ENCODE data around the gene MEN1.
A peak's percentile ranks its signal among the peaks of the same experiment; 100 is the strongest.

MEN1 gene

DNA sequence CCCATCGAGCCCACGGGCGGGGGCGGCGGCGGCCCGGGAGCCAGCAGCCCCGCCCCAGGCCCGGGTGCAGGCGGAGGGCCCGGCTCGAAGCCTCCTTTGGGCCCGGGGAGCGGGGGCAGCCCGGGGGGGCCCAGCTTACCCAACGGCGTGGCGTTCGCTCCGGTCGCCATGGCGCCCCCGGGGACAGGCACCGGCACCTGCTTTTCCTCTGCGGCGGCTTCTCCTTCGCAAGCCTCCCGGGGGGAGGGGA, 32.2 kb downstream of the MEN1 start:
- DNase-seq, result no peak

DNA sequence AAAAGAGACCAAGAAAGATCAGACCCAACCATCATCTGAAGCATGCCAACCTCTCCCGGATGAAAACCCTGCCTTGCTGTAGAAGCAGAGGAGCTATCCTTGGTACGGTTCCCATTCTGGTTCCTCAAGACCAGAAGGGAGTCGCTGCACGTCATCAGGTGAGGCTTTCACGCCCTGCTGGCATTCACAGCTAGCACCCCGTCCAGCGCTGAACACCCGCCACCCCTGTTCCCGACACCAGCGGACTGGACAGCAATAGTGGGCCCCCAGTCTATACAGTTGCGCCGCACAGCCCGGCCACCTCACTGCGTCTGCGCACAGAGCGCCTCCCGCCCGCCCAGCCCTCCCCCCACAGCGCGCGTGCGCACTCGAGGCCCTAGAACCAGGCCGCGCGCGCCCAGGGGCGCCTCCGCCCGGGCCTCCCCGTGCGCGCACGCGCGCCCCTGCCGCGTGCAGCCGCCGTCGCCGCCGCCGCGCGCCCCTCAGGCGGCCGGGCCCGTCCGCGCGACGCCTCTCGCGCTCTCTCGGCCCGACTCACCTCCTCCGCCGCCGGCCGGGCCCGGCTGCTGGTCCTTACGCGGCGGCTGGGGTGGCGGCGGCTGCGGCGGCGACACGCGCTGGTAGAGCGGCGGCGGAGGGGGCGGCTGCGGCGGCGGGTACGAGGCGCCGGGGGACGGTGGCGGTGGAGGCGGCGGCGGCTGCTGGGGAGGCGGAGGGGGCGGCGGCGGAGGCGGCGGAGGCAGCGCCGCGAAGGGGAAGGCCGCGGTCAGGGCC, 32.7 kb downstream of the MEN1 start:
- DNase-seq, result peak; percentile 73 to 85

DNA sequence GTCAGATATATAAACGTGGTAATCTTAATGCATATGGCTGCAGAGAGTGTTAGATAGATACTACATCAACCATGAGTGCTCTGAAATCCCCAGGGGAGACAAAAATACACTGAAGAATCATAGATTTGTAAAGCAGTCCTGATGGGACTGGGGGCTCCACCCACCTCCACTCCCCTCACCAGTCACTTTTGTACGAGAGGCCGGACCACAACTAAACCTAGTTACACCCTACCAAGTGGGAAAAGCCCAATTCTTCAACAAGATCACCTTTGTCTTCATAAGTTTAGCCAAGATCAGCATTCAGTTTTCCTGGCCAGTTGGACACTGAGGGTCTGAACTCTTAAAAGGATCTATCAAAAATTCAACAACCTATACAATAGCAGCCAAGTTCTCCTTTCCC, 33.5 kb downstream of the MEN1 start:
- DNase-seq, result no peak

DNA sequence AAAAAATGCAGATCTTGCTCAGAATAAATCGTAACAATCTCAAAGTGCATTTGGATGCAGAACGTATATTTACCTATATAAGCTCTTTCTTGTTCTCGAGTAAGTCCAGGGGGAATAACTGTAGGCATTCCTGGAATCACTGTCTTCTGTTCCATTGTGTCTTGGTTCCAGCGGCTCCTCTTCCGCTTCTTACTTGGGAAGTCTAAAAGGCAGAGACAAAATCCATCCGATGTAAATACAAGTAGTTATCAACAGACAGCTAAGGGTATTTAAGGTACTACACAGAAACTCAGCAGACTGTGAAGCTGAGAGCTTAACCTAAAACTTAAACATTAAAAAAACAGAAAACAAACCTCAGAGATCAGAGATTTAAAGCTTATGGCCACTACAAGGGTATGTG, 33.9 kb downstream of the MEN1 start:
- no peak for DNase-seq

DNA sequence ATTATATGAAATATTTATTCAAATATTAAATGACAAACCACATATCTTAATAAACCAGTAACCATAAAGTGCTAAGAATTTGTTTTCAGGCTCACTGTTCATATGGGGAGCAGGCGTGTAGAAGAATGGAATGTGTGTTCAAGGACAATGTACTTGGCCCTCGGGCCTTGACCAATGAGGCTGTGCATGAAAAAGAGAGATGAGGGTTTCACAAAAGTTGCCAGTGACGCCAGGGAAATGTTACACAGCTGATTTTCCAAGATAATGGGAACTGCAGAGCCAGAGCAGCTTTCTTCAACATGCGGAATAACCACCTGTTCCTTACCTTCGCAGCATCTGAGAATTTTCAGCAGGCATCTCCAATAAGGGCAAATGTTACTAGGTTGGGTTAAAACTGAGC, 36.2 kb downstream of the MEN1 start:
- DNase-seq, result no peak

DNA sequence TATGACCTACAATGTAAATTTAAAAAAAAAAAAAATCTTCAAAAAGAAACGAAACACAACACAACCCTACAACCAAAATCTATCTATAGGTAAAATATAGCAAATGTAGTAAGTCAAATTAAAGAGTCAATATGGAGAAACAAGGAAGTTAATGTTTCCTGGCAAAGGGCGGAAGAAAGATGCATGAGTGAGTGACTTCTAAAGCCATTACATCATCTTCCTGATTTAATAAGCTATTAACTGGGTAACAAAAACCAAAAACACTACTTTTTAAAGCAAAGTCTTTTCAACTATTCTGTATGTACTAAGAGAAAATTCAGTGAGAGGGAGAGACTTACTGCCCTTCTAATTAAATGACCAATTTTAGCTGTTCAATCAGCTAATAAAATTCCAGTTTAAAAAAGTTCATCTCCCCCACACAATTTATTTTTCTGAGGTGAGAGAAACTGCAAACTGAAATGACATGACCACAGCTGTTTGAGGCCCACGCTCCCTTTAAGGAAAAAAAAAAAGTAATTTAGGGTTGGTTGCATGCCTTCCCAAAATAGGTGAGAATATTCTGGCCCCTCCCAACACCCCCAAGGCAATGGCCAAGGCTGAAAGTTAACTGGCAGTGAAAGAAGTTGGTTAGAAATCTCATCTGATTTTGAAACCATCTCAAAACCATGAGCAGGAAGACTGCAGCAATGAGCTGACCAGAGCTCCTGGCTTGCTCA, 37.9 kb downstream of the MEN1 start:
- no peak for DNase-seq

DNA sequence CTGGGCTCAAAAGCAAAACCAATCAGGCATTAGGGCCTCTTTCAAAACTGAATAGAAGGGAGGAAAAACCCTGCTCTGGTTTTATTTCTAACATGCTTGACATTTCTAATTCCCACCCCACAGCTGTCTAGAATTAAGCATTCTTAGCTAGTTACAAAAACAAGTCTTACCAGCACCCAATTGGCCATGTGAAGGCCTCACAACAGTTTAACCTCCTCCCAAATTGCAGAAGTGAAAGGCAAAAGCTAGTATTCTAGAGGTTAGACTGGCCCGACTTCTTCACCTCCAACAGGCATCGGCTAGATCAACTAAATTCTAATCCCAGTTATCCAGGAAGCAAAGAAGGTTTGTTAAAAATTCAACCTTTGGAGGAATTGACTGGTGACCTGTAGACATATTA, 38.5 kb downstream of the MEN1 start:
- no peak for DNase-seq

DNA sequence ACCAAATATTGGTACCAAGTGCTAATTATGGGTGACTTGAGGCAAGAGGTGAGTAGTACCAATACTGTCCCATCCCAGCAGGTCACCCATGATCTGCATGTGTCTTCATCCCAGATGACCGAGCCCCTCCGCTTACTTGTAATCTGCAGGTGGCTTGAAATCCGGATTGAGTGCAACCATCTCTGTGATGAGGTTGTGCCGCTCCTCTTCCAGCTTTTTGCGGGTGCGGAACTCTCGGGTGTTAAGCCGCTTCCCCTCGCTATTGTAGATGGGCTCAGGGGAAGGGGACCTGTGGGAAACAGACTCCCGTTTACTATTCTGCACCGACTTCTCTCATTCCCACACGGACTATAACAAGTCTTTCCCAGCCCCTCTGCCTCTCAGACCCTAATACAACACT, 40.2 kb downstream of the MEN1 start:
- DNase-seq, result no peak

DNA sequence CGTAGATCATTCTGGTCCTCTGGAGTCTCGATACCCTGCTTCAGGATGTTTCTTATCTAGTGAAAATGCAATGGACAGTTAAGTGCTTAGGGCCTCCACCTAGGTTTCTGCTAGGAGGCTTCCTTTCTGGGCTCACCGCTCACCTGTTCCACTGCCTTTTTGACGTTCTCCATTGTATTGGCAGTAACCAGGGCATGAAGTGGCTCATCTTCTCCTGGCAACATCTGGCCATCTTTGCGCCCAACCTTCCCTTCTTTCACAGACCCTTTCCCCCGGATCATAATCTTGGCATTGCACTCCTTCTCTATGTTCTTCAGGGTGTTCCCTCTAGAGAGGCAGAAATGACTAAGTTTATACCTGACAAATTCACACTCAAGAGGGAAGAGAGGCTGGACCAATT, 41.1 kb downstream of the MEN1 start:
- no peak for DNase-seq

DNA sequence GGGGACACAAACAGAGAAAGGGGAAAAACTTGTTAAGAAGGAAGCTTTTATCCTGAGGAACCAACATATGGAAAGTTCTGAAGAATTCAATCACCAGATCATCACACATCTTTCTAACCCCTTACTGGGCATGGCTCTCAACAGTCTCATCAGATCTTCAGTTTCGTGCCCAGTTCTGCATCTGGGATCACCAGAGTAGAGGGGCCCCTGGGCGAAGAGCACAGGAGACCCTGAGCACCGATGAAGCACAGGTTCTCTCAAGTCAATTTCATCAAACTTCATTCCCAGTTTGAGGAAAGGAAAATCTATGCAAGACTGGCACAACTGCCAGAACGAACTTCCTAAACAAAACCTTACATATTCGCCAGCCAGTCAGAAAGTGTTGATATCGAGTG, 42.1 kb downstream of the MEN1 start:
- no peak for DNase-seq

DNA sequence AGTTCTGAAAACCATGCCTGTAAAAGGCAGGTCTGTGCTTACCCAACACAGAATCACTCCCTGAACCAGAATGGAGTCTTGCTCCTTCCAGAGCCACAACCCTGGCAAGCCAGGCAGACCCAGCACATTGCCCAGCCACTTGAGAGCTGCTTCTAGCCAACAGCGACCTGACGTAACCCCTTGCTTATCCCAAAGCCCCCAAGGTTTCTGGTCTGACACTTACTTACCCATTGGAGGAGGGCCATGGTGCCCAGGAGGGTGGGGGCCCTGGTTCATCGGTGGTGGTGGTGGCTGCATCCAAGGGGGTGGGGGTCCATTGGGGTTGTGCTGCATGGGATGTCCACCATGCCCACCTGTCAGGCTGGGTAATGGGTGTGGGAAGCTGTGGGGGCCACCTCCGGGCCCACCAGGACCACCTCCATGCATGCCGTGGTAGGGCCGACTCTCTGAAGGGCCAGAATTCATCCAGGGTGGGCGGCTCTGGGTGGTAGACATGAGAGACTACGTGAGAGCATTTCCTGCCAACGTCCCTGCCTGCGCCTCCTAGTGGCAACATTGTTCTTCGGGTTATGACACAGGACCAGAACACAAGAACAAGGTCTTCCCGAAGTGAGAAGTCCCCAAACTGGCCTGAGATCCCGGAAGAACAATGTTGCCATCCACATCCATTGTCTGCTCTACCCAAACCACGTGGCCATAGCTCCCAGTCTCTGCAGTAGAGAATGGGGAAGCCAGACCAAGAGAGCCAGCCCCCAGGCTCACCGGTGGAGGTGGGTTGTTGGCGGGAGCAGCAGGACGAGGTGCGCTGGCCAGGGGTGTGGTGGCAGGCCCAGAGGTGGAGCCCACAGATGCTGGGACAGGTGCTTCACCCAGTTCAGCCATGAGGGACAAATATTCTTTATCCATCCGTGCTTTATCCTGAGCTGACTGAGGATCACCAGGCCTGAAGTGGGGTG, 42.7 kb downstream of the MEN1 start:
- peak; percentile 60 to 72 for DNase-seq

DNA sequence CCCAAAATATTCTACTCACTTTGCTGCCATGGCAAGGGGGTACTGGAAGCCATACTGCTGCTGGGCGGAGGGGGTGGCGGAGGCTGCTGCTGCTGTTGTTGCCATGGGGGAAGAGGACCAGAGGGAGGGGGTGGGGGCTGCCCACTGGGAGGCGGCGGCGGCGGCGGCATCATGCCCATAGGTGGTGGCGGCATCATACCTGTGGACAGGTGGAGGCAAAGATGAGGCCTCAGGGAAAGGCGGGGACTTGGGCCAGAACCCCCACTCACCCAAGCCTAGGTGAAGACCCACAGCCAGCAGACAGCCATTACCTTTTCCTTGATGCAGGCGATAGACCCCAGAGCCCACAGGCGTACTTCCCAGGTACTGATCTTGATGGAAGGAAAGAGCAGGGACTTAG, 43.5 kb downstream of the MEN1 start:
- DNase-seq, result no peak

DNA sequence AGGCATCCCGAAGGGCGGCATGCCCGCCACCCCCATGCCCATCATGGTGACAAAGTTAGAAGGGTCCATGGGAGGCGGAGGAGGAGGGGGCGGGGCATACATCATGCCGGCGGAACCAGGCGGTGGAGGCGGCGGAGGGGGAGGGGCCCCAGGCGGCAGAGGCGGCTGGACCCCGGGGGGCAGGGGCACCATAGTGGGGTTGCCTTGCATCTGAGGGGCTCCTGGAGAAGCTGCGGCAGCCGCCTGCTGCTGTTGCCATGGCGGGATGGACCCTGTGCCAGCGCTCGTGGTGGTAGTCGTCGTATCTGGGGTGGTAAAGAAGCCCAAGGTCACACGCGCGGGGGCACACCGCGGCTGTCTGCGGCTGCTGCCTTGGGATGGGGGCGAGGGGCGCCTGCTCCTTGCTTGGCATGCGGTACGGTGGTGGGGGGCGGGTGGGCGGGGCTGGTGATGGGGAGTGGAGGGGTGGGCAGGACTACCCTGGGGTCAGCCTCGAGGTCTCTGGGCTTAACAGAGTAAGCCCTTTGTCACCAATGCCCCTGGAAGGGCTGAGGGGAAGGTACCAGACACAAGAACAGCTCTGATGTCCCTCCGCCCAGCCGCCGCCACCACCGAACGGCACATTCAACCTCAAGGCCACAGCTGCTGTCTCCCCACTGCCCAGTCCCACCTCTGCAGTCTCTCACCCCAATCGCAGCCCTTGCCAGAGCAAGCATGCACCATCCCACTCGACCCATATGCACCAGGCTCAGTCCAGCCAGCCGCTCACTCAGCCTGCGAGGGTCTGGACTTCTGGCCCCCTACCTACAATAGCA, 44.3 kb downstream of the MEN1 start:
- no peak for DNase-seq

DNA sequence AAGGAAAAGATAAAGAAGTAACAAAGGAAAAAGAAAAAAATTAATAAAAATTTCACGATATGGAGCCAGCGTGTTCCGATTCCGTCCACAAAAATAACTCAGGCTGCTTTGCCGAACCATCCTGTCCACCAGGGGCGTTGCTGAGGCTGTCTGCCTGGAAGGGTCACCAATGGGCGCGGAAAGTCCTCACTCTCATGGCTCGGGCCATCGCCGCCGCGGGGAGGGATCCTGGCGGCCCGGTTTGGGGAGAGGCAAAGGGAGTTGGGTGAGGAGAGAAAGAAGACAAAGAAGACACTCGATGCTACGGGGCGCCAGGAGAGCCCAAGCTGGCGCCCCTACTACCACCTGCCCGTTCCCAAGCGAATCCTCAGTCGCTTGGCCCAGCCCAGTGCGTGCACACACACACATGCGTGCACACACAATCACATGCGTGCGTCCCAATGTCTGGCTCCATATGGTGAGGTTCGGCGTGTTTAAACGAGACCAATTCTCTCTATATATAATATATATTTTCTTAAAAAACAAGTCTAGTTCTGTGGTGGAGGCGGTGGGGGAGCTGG, 45.0 kb downstream of the MEN1 start:
- DNase-seq, result no peak

DNA sequence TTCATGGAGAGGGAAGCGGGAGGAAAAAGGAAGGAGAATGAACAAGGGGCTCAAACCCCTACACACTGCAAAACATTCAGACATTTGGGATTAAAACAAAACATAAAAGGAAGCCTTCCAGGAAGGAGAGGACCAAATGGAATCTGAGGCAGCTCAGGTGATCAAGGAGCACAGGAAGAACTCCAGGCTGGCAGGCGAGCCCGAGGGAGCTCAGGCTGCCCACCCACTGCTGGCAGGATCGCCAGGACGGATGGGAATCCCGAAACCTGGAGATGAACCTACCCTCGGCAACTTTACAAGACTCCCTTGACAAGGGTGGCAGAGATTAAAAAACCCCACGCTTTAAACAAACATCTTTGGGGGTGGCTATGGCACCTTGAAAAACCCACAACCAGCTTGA, 45.6 kb downstream of the MEN1 start:
- no peak for DNase-seq

DNA sequence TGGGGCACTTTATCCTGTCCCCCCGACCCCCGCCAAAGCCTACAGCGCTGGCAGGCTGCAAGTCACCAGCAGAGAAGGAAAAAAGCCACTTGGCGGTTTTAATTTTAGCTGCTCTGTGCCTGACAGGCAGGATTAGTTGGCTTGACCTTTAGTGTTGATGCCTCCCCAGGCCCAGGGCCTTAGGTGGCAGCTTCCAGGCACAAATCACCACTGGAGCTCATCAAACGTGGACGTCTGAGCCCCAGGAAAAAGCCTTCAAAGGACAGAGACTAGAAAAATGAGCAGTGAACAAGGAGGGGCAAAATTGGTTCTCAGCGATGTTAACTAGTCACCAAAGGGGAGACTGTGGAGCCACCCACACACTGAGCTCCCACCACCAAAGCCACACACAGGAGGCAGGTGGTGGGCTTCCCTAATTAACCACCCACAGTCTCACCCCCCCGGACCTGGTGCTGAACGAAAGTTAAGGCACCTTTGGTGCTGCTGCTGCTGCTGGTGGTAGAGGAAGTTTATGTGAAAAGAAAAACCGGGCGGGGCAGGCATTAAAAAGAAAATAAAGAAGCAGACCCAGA, 46.2 kb downstream of the MEN1 start:
- DNase-seq, result peak; percentile 22 to 62

DNA sequence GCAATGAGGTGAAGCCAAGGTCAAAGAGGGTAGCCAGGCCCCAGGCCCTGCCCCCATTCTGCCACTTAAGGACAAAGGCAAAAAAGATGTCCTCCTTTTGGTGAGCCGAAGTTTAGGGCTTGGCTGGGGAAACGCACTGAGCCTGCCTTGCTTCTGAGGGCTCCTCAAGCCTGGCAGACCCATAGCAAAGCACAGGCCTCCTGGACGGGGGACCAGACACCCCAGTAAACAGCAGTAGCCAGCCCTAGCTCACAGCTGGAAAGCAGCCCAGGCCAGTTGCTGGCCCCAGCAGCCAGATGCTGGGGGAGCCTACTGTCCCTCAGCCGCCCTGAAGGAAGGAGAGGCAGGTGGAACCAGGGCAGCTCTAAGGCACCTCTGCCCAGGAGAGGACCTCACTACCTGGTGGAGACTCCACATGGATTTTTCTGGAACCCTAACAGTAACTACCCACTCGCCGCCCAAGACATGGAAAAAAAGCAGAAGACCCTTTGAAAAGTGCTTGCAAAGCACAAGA, 46.8 kb downstream of the MEN1 start:
- no peak for DNase-seq

DNA sequence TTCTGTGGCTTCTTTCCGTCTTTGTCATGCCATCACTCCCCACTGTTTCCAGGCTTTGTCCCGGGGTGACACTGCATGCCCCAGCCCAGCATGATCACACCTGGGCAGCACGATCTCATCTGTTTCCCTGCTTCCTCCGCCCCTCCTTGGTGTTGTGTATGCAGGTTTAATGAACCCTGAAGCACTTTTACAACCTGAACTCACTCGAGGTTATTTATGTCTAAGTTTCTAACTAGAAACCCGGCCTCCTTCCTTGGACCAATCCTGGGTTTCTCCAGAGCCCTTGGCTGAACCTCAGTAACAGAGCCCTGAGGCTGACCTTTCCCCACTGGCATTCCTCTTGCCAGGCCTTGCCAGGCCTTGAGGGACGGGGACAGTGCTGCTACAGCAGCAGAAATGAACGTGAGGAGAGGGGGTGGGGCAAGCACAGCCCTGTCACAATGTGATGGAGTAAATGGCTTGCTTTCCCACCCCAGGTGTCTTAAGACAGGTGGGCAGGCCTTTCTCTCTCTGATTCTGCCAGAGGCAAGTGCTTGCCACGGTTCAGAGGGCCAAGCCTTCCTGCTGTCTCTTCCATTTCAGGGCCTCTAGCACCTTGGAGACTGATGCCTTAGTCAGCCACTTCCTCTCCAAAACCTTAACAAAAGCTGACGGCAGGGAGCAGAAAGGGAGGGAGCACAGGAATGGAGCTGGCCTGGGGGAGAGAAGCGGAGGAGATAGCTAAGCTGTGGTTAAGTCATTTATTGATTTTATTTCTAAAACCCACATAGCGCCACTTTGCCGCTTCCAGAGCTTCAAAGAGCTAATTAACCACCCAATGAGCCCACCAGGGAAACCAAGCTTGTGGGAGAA, 47.5 kb downstream of the MEN1 start:
- DNase-seq, result no peak

DNA sequence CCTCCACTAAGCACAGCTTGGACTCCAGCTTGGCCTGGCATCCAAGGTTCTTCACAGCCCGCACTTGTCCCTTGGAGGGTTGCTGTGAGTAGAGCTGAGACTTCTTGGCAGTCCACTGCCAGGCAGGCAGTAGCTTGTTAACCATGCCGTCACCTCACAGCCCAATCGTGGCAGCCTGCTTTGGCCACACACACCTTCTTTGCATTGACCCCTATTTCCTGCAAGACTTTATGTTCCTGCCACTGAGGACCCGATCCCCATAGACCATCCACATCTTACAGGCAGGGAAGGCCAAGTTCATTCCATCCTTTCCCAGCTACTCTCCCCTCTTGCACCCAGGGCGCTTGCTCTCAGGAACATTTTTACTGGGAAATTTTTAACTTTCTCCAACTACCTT, 48.1 kb downstream of the MEN1 start:
- DNase-seq, result no peak

DNA sequence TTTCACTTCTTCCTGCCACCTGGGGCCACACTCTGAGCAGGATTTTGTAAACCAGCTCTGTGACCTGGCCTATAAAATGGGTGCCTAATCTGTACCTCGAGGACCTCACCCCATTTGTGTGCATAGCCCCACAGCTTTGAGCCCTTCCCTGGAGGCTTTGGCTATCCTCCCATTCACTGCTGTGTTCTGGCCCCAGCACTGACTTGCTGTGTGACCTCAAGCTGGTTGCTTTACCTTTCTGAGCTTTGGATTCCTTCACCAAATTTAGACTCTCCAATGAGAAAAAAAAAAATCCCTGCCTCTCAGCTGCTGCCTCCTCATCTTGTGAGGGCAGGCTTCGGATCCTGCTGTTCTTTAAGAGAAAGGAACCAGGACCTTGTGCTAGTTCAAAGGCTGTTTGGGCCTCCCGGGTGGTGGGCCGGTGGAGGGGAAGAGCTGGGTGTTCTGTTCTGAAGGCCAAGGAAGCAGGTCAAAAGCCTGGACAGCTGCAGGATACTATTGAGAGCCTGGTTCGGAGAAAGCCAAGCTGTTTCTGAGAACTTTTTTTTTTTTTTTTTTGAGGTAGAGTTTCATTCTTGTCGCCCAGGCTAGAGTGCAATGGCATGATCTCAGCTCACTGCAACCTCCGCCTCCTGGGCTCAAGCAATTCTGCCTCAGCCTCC, 49.5 kb downstream of the MEN1 start:
- no peak for DNase-seq

Measured in stimulated activated CD4-positive, alpha-beta T cell treated with anti-CD3 and anti-CD28 coated beads, Interleukin-4, amount 100 ng/mL, for 4 hours (primary cell).